ENCODE measurements around the gene PAQR3. TPM values are rescaled to one million over a fixed set of nuclear protein-coding genes. Genes with fewer than 3 reads are reported as not detected.

Gene PAQR3
- polyA plus RNA-seq, 2 of the 4 experiments (the other 2 are of a cell fraction), result 6.5 to 26.4 TPM

GRCh38 chr4:78901882-78902281 is 37.4 kb downstream of the PAQR3 start:
- FAIRE-seq, result no peak
- CTCF ChIA-PET, result no interaction called here
- POLR2A ChIA-PET, result no interaction called here
- no peaks in the 10 kb centered on the region for H3K9me3 ChIP-seq
- no peak overlapping the region for H3K4me2 ChIP-seq
- no peak overlapping the region for H3K4me3 ChIP-seq
- TF ChIP-seq MAX (IDR thresholded peaks at IDR 0.05), result no peak
- no peak for TF ChIP-seq PHF8 (IDR thresholded peaks at IDR 0.05; ENCODE audit: borderline replicate concordance, low read depth)
- TF ChIP-seq TFCP2L1 (CRISPR knock-in tag; IDR thresholded peaks at IDR 0.05), result no peak
- TF ChIP-seq GATA3 (IDR thresholded peaks at IDR 0.05; ENCODE audit: borderline replicate concordance), result no peak
- TF ChIP-seq RAD21 (conservative IDR thresholded peaks at IDR 0.05 in 1 of 2, IDR thresholded peaks at IDR 0.05 in 1 of 2), result no peak
- TF ChIP-seq MAFK (IDR thresholded peaks at IDR 0.05; ENCODE audit: partially characterized antibody), result no peak
- no peak for TF ChIP-seq ESRRA (IDR thresholded peaks at IDR 0.05; ENCODE audit: borderline replicate concordance, low read length)
- TF ChIP-seq RFX5 (IDR thresholded peaks at IDR 0.05), result no peak
- TF ChIP-seq ZSCAN20 (CRISPR knock-in tag; IDR thresholded peaks at IDR 0.05), result no peak
- TF ChIP-seq EHMT2 (IDR thresholded peaks at IDR 0.05; ENCODE audit: low read depth), result no peak
- TF ChIP-seq HOXB13 (CRISPR knock-in tag; IDR thresholded peaks at IDR 0.05; ENCODE audit: low read depth), result no peak
- no peak for TF ChIP-seq ELK1 (IDR thresholded peaks at IDR 0.05; ENCODE audit: low read depth, low read length)
- 55% methylated on average over 2 of the region's 2 CpGs for WGBS (ENCODE audit: missing lambda C conversion rate)
- H3K27ac ChIP-seq, result no peak overlapping the region
- ATAC-seq, result no peak
- no peak for DNase-seq (ENCODE audit: low read depth in 1 of 2, low spot score in 1 of 2)
- H3K4me1 ChIP-seq, result no peaks in the 10 kb centered on the region

- FAIRE-seq (no peak), ATAC-seq (no peak), DNase-seq (ENCODE audit: low read depth in 1 of 2, low spot score in 1 of 2) (no peak)
- TF ChIP-seq EHF (CRISPR knock-in tag; IDR thresholded peaks at IDR 0.05) (no peak), RARB (CRISPR knock-in tag; IDR thresholded peaks at IDR 0.05) (no peak), E2F6 (IDR thresholded peaks at IDR 0.05; ENCODE audit: borderline replicate concordance, low read depth) (no peak), ZFP36 (IDR thresholded peaks at IDR 0.05; ENCODE audit: borderline replicate concordance, partially characterized antibody) (no peak), MYC (IDR thresholded peaks at IDR 0.05; ENCODE audit: borderline replicate concordance, low read length) (no peak)
- H3K27ac ChIP-seq, result no peak overlapping the region
- H3K4me3 ChIP-seq, result no peak overlapping the region
- no peaks in the 10 kb centered on the region for H3K9me3 ChIP-seq
- H3K4me1 ChIP-seq, result no peaks in the 10 kb centered on the region
- H3K4me2 ChIP-seq, result no peak overlapping the region
- CTCF ChIA-PET, result no interaction called here
- POLR2A ChIA-PET, result no interaction called here
Measured at GRCh38 chr4:78899302-78899701, 39.9 kb downstream of the PAQR3 start.

- Histone ChIP-seq H3K27ac (no peak overlapping the region), H3K4me2 (no peak overlapping the region), H3K9me3 (no peaks in the 10 kb centered on the region), H3K4me3 (no peak overlapping the region), H3K4me1 (no peaks in the 10 kb centered on the region)
- DNase-seq (ENCODE audit: low read depth in 1 of 2, low spot score in 1 of 2) (no peak), ATAC-seq (no peak), FAIRE-seq (no peak)
- CTCF ChIA-PET, result interaction anchor here (1.0 kb wide), 1 partner anchor 26 kb away, joined by 3 read pairs; no protein-coding TSS in a partner anchor
- POLR2A ChIA-PET, result no interaction called here
- TF ChIP-seq BCL3 (IDR thresholded peaks at IDR 0.05), result no peak
- TF ChIP-seq EP300 (IDR thresholded peaks at IDR 0.05), result no peak
- no peak for TF ChIP-seq CHD2 (IDR thresholded peaks at IDR 0.05; ENCODE audit: low read length, partially characterized antibody)
- no peak for TF ChIP-seq HOXA7 (CRISPR knock-in tag; IDR thresholded peaks at IDR 0.05)
- TF ChIP-seq HMGXB4 (CRISPR knock-in tag; IDR thresholded peaks at IDR 0.05; ENCODE audit: borderline replicate concordance), result no peak
- TF ChIP-seq PBX3 (IDR thresholded peaks at IDR 0.05), result no peak
- TF ChIP-seq MAX (IDR thresholded peaks at IDR 0.05), result no peak
- no peak for TF ChIP-seq USF2 (IDR thresholded peaks at IDR 0.05)
- no peak for TF ChIP-seq JUNB (IDR thresholded peaks at IDR 0.05)
- TF ChIP-seq CEBPB (IDR thresholded peaks at IDR 0.05), result no peak
- no peak for TF ChIP-seq TFCP2L1 (CRISPR knock-in tag; IDR thresholded peaks at IDR 0.05)
- no peak for TF ChIP-seq E2F6 (IDR thresholded peaks at IDR 0.05; ENCODE audit: borderline replicate concordance, low read depth)
- TF ChIP-seq MAZ (IDR thresholded peaks at IDR 0.05; ENCODE audit: borderline replicate concordance, low read depth, low read length), result no peak
- TF ChIP-seq ZNF302 (CRISPR knock-in tag; IDR thresholded peaks at IDR 0.05), result no peak
Measured at GRCh38 chr4:78889955-78890354, 49.3 kb downstream of the PAQR3 start.

All from A549 (cell line).